GM23248 (cell line): ENCODE results near the gene CTSW.

Experiments used
- EZH2 ChIP-seq: fragments of 200-600 bp; sonication (generic); IDR thresholded peaks from 2 replicates; pipeline ENCODE4 v1.6.1; 2018; ENCODE audit warnings: antibody characterized with exemption, mild to moderate bottlenecking; ENCODE audit not compliant: insufficient read depth, poor library complexity, severe bottlenecking
- EZH2phosphoT487 ChIP-seq: fragments of 200-600 bp; sonication (generic); IDR thresholded peaks from 2 replicates; pipeline ENCODE4 v1.6.1; 2018; ENCODE audit warnings: antibody characterized with exemption, moderate library complexity, mild to moderate bottlenecking, low read depth; ENCODE audit not compliant: insufficient read depth

DNA sequence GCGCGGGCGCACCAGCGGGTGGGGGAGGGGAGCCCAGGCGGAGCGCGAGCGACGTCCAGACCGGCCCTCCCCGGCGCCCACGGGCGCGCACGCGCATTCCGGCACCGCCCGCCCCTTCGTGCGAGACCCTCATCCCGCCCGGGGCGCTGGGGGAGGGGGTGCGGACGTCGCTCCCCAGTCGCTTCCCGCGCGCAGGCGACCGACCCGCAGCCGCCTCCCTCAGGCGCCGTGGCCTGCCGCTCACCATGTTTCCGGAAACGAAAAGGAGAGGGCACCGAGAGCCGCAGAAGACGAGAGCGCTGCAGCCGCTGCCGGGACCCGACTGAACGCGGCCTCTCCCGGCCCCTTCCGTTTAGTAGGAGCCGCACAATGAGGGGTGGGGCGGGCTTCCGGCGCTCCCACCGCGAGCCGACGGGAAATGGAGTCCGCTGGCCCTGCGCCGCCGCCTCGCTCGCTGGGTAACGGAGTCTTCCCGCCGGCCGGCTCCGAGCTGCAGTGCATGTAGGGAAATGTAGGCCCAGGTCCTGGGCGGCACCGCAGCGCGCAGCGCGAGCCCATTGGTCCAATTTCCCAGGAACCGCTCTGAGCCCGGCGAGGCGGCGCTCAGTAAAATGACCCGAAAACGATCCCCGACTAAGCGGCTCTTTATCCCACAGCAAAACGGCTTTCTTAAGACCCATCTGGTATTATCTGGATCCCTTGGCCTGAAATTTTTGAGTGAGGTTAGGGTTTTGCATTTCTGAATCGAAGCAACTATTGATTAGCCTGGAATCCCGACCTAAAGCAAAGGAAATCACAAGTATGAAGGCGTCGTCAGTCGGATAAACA lies 21.6 kb upstream of the CTSW start, which contains the start of gene CFL1:
- TF ChIP-seq EZH2 = no peak
- TF ChIP-seq EZH2phosphoT487 = no peak
